ENCODE measurements around the gene HIPK2.

HIPK2 gene

DNA sequence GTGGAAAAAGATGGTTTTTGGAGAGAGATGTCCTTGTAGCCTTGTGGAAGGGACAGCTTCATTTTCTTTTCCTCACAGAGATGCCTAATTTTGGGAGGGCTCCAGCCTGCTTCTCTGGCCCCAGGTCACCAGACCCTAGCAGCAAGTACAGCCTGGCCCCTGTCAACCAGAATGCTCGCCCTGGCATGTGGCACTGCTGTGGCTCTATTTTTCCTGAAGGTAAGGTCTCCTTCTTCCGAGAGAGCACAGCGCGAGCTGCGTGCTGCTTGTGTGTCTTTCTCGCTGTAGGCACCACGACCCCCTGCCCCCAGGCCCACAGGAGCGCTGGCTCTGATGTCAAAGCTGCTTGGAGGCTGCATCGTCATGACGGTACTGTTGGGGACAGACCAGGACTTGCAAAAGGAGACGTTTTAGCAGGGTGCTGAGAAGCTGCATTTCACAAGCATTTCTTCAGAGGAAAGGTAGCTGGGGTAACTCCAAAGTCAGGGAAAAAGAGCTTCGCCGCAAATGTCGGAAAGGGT is 195.6 kb downstream of the HIPK2 start:
- DNase-seq = no peak

DNA sequence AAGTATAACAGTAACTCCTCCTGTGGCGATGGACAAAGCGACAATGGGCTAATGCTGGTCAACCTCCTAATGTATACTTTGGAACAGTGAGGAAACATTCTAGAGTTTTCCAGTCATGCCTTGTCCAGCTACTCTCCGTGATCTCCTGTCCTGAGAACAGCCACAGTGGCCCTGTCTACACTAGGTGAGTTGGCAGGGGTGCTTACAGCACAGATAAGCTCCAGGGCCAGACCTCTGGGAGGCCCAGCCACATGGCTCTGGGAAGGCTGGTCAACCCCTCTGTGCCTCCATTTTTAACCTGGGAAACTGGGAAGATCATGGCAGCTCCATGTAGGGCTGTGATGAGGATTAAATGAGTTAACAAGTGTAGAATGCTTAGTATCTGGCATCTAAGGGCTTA is 197.4 kb downstream of the HIPK2 start:
- DNase-seq = no peak

DNA sequence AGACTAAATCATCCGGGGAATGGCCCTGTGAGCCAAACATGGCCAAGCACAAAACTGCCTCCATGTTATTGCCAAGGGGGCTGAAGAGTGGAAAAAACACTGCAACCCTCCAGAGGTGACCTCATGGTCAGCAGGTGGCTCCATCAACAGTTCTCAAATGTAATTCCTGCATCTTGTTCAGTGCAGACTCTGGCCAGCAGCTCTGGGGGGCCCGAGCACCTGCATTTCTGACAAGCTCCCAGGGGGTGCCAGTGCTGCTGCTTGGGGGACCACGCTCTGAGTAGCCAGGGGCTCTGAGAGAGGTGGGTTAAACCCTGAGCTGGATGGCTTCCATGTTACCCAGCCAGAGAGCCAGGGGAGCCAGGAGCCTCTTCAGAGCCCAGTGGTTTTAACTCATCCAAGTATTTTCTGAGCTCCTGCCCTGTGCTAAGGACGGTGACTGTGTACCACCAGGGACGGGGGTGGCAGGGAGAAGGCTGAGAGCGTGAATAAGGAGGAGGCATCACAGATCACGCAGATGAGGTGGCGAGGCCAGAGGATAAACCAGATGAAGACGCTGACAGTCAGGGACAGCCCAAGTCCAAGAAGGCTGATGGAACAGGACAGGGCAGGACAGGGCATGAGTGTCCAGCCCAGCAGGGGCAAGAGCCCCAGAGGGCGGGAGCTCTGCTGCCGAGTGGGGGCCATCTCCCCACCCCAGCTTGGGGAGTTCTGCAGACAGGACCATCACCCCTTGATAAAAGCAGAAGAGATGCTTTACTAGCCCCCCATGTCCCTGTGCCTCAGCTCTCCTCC is 201.4 kb downstream of the HIPK2 start:
- no peak for DNase-seq

DNA sequence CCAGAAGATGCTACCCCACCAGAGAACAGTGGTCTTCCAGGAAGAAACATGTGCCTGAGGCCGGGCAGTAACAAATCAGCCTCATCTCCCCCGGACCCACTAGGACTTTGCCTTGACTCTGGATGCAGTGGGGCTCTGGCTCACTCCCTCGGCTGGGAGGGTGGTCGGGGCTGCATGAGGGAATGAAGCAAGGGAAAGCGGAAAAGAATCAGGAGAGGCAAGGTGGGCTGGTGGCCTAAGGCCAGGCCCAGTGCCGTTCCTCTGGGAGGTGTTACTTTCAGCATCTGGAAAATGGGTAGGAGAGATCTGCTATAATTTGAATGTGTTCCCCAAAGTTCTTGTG is 202.5 kb downstream of the HIPK2 start:
- DNase-seq = no peak

DNA sequence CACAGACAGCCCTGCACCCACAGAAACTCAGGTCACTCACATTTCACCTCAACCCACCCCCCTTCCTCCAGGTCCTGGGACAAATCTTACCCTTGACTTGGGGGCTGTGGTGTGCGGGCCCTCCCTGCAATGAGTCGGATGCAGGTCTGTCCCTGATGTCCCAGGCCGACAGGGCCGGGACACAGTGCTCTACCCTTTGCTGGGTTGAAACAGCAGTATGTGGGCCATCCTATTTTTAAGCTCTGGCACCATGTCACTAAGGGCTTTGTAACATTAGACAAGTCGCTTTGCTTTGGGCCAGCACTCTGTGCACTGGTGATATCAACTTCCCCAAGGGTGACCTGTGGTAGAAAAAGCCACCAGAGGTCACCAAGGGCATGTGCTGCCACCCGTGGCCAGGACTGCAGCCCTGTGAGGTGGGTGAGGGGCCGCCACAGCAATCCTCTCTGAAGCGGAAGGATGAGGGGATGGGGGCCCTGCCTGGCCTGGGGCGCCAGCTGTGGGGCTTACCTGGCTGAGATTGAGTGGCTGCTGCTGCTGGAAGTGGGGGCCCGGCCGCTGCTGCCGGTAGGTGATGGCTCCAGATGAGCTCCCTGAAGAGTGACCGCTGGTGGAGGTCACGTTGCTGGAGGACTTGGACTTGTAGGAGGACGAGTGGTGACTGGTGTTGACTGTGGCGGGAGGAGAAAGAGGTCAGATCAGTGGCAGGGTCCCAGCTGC is 203.0 kb downstream of the HIPK2 start:
- no peak for DNase-seq

DNA sequence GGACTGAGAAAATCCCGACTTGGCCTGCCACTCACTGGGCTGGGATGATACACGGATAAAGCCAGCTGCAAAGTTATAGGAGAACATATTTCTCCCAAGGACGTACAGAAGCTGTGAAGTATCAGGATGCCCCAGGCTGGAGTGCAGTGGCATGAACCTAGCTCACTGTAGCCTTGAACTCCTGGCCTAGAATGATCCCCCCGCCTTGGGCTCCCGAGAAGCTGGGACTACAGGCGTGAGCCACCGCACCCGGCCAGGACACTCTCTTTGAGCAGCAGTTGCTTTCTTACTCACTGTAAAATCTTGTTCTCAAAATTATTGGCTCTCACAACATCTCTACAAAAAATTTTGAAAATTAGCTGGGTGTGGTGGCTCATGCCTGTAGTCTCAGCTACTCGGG is 203.9 kb downstream of the HIPK2 start:
- no peak for DNase-seq

DNA sequence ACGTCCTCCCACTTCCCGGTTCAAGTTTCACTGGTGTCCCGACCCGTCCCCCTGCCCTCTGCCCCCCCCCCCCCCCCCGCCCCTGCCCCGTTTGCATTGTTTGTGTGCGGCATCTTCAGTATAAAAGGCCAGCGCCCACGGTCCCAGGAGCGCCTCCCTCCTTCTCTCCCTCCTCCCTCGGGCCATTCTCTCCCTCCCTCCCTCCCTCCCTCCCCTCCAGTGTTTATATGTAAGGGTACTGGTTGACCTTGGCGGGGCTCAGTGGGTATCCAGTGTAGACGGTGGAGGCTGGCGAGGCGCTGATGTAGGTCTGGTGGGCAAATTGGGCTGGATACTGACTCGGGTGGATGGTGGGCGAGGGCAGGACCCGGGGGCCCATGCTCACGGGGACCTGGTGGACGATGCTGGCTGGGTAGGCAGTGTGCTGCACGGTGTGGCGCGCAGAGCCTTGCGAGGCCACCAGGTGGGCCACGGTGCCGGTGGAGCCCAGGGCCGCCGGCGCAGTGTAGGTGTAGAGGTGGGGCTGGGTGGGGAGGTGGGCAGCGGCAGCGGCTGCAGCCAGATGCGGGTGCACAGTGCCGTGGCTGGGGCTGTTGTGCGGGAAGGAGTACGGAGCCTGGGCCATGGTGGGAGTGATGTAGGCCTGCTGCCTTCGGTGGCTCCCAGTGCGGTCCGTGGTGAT is 205.0 kb downstream of the HIPK2 start:
- no peak for DNase-seq

DNA sequence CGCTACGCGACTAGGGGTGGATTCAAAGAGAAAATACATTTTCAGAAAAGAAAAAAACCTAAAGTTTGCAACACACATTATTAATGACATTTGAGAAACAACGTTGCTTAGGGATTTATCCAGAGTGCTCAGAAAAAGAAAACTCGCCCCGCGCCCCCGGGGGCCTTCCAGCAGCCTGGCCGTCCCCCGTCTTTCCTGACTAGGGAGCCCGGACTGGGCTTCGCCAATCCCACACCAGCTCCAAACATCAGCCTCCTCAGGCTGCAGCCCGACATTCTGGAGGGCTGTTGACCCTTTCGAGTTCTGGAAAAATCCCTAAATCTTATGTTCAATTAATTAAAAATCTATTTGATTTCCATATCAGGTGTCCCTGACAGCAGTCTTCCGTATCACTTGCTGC is 205.7 kb downstream of the HIPK2 start:
- DNase-seq = no peak

DNA sequence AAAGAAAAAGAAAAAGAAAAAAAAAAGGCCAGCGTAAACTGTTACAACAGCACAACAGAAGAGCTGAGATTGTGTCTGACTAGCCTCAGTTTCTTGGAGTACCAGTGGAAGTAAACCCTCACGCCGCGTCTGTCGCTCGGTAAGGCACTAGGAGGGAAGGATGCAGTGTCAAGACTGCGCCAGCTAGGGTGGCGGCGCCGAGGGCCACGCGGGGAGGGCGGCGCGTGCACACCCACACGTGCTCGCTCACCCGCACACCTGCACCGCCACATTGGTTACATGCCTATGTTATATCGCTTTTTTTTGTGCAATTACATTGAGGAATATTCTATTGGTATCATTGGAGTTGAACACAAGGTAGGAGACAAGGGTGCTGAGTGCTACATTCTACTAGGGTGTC is 206.1 kb downstream of the HIPK2 start:
- DNase-seq = no peak

DNA sequence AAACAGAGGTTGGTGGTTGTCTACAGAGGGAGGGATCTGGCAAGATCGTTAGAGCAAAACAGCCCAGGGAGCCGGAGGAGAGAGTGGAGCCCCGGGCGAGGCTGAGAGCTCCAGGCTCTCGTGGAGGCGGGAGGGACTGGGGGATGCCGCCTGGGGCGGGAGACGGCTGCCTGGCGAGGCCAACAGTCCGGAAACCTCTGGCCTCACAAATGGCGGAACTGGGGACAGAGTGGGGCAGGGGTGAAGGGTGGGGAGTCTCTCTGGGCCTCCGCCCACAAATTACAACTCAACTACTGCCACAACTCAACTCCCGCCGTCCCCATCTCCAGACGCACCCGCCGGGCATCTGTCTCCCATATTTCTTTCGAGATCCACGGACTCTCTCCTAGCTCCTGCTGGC is 206.6 kb downstream of the HIPK2 start:
- DNase-seq = no peak

DNA sequence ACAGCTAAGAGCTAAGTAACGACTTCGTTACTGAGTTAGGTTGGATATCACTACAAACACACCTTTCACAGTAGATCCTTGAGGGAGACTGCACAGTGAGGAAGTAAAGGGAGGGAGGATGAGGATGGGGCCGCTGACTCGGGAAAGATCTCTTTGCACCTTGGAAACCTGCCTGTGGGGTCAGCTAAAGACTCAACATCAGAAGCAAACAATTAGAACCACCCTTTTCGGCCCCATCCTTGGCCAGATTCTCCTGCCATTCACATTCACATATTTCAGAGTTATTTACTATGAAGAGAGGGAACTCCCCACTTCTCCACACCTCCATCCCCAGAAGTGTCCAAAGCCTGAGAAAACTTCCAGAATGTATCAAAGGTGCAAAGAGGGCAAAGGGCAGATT is 207.2 kb downstream of the HIPK2 start:
- DNase-seq = no peak

DNA sequence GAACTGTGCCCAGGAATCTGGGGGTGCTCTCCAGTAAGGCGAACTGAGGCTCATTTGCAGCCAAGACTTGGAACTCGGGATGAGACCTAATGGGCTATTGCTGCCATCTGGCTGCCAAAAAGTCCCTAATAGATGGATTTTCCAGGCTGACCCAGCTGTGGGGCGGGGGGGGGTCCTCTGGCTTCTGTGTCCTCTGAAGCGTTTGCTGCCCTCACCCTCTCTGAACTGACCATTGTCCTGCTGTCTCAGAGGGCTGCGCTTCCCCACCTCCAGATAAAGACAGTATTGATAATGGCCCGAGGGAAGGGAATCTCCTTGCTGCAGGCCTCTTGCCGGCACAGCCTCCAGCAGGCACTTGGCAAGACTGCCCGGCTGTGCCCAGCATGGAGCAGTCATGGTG is 207.7 kb downstream of the HIPK2 start:
- no peak for DNase-seq

DNA sequence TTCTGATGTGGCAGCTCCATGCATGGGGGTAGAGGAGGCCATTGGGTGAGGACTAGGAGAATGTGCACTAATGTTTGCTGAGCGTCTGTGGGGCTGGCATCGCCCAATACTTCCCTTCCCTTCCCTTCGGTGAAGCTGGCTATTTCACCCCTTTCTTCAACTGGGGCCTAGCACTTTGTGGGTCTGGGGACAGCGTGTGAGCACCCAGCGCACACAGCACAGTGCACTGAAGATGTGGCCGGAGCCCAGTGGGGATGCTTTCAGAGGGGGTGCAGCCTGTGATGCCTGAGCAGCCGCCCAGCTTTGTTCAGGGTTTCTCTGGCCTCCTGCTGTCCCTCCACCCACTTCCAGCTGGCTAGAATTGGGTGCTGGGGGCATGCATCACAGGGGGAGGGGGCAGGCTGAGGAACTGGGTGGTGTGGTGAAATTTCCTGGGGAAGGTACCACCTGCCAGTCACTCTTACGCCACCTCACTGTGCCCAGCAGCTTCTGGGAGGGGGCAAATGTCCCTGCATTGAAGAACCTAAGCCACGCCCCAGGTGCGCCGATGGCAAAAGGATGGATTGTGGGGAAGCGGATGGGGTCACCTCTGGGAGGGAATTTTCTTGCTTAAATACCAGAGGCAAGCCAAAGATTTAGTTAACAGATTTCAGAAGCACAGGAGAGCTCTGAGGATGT is 208.8 kb downstream of the HIPK2 start:
- no peak for DNase-seq

DNA sequence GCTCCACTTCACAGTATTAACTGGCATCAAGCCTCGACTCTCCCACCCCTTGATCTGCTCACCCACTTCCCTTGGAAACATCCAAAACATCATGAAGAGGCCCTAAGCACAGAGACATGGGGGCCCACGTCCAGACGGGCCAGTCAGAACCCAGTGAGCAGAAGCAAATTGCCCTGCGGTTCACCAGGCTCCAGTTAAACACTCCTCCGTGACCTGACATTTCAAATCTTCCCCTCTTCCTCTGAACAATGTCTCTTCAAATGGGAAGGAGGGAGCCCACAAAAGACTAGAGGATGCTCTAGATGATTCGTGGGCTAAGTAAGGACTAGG is 209.5 kb downstream of the HIPK2 start:
- no peak for DNase-seq

DNA sequence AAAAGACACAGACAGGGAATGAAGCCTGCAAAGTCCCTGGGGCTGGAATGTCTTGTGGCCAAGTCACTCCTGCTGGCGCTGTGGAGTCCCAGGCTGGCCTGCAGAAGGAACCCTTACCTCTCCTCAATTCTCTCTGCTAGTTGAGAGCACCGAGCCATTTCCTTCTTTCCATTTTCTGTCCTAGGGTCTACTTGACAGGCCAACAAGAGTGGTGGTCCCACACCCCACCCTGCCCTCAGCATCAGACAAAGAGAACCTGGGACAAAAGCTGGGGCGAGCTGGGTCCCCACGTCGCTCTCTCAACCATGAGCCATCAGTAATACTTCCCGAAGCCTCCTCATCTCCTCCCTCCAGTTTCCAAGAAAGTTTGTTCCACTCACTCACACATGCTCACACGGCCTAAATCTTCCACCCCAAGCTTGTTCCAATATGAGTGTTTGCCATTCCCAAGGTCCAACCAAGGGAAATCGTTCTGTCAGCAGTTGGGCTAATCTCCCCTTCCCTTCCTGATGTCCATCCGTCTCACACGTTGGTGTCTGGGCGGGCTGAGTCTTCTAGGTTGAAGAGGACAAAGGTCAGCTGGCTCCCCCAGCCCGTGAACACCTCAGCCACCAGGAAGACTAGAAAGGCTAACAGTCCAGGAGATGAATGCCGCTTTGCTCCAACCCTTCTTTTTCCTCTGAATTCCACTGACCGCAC is 210.0 kb downstream of the HIPK2 start:
- DNase-seq = no peak

DNA sequence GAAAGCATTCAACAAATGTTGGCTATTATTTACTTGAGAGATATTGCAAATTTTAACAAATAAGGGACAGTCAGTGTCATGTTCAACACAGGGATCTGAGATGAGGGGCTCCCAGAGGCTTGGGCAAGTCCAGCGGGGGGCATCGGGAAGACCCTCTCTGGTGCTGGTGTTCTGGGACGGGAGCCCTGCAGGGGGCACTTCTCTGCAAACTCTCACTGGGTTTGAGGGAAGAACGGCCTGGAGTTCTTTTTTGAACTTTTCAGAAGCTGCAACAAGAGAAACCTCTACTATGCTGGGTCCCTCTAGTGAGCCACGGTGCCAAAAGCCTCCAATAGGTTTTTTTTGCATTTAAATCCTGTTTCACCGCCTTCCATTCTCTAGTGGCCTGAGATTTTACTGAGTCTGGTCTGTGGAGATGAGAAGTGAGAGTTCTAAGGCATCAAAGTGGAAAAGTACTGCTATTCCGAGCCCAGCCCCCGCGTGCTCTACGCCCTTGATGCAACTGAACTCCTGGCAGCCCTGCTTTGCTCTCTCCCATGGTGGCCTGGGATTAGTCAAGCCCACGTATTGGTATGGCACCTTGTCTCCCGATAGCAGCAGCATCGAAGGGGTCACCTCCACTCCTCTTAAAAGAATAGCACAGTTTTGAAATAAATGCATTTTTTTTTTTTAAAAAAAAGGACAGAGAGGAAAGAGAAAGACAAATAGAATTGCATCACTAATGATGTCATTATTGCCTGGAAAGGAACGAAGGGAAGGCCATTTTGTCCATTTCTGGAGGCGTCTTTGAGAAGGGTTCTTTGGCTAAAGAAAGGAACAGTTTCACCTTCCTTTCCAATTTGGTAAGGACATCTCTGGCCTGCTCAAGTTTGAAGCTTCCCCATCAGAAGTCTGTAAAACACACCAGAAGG is 210.8 kb downstream of the HIPK2 start:
- no peak for DNase-seq

DNA sequence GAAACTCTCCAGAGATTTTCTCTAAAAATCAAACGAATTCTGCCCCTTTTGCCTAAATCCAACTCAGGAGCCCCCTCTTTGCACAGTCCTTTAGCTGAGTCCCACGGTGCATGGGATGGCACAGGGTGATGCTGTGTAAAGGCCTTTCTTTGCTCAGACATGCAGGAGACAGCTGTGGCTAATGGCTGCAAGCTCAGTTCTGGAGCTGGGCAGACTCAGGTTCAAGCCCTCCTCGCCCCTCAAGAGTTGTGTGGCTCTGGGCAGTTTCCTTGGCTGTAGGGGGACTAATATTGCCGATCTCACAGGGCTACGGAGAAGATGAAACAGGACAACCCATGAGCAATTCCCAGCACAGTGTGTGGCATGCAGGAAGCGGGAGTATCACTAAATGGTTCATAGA is 211.7 kb downstream of the HIPK2 start:
- DNase-seq = no peak

DNA sequence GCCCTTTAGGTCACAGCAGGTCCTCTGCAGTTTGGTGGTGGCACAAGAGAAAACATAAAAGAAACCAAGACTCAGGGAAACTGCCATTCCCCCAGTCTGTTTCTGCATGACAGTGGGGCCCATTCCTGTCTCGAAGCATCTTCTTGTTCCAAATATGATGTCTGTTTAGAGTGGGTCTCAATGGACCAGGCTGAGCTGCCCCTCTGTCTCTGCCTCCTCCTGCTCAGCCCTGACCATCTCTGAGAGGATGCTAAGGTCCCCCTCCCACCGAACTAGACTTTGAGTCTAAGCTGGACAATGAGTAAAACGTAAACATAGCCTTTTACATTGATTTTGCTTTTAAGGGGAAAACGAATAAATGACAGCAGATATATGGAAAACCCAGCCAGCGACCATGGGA is 213.9 kb downstream of the HIPK2 start:
- no peak for DNase-seq

DNA sequence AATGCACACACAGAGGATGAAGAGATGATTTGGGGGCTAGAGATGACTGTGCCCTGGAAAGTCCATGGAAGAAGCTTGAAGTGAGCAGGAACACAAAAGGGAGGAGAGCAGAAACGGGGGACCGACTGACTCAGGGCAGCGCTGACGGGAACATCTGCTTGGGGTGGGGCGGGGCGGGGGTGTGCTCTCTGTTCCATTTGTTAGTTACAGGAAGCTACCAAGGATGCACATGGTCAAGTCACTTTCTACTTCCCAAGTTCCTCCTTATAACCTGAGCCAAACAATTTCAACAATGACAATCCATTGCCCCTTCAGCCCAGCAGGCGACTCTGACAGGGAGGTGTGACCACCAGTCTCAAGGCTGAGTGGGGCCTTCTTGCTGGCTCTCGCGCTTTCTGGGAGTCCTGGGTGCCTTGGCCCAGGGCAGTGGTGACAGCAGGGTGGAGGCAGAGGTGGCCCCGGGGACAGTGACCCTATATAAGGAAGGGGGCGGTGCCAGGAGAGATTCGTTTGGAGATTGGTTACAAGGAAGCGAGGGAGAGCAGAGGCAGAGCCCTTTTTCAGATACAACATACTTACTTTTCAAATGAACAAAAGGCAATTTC is 214.7 kb downstream of the HIPK2 start:
- no peak for DNase-seq

DNA sequence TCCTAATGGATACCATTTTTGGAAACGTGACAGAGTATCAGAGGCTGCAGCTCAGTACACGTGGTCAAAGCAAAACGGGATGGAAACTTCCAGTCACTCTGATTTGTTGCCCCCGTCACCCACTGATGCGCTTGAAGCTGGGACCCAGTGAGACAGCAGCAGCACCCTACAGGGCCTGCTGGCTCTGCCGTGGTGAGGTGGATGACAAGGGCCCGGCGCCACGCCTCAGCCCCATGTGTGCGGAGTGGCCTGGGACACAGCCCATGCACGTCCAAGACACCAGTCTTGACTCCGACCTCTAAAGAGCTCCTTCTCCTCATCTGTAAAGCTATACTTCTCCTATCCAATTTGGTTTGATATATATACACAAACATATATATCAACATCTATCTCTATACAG is 215.3 kb downstream of the HIPK2 start:
- DNase-seq = no peak

DNA sequence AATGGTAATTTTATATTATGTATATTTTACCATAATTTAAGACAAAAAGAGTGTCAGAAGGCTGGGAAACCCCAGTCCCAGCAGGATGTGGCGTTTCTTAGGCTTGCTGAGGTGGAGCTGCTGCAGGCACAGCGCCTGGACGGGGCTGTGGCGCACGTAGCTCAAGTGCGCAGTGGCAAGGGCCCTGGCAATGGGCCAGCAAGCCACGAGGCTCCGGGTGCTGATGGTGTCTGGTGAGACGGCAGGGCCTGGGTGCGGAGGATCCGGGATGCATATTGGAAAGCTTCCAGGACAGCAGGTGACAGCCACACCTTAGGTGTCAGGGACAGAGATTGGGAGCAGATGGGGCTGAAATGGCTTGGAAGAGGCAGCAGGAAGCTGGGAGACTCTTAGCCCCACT is 217.1 kb downstream of the HIPK2 start:
- DNase-seq = no peak

All from kidney glomerular epithelial cell (primary cell).